Endothelial cell of umbilical vein (primary cell): ENCODE measurements around the gene MEIOSIN. TPM values are rescaled to one million over a fixed set of nuclear protein-coding genes. Genes with fewer than 3 reads are reported as not detected.

Experiments used
- BruUV-seq: library from RNA; stranded (reverse); fragments of 400-500 nt; replicated peaks from 2 replicates; lab custom pipeline; 2021; lab: Mats Ljungman, UMichigan
- CTCF ChIA-PET: fragments of 300-600, 350-600 bp; sonication (Branson Sonifier 250); formaldehyde crosslinking; loops from one replicate; lab custom pipeline; 2021; ENCODE audit warnings: antibody characterized with exemption, inconsistent platforms; lab: Charles Lee
- POLR2A ChIA-PET: fragments of 300-600, 350-600 bp; sonication (Branson Sonifier 250); formaldehyde crosslinking; loops from one replicate; lab custom pipeline; 2021; ENCODE audit warnings: antibody characterized with exemption, inconsistent platforms; lab: Charles Lee
- DNase-seq: peaks from one replicate; pipeline ENCODE4 v3.0.0-alpha.2; 2011; ENCODE audit warnings: low read depth, low spot score
- FAIRE-seq: peaks from 2 replicates; lab custom pipeline; 2011; peaks lifted over from hg19 to GRCh38; lab: Jason Lieb, UNC
- H2AFZ ChIP-seq: 2 replicates; pipeline ENCODE4 v1.6.0; 2012; ENCODE audit warnings: low read depth, low read length, control low read depth, inconsistent platforms
- H3K27ac ChIP-seq: 2 replicates; pipeline ENCODE4 v1.5.1; 2011; ENCODE audit warnings: low read depth, mild to moderate bottlenecking, control low read depth, low read length, moderate library complexity; ENCODE audit not compliant: insufficient read depth
- H3K27me3 ChIP-seq, 2 experiments: 2 replicates each; pipeline versions ENCODE4 v1.6.0 to v1.6.1; 2011; ENCODE audit warnings: low read length in 2 of 2, mixed read lengths in 1 of 2; ENCODE audit not compliant: control insufficient read depth in 2 of 2, insufficient read depth in 2 of 2
- H3K36me3 ChIP-seq, 2 experiments: 2 replicates in 1 of 2; 3 replicates in 1 of 2; pipeline ENCODE4 v1.5.1; 2011; ENCODE audit warnings: low read length in 2 of 2, mild to moderate bottlenecking in 1 of 2, moderate library complexity in 1 of 2; ENCODE audit not compliant: control insufficient read depth in 2 of 2, insufficient read depth in 2 of 2; ENCODE audit errors: extremely low read depth in 1 of 2
- H3K4me1 ChIP-seq: 3 replicates; pipeline ENCODE4 v1.5.1; 2011; ENCODE audit warnings: mild to moderate bottlenecking, low read length; ENCODE audit not compliant: control insufficient read depth, insufficient read depth; ENCODE audit errors: extremely low read depth
- H3K4me2 ChIP-seq: 2 replicates; pipeline ENCODE4 v1.6.1; 2011; ENCODE audit warnings: low read length, control low read depth, mixed read lengths; ENCODE audit not compliant: insufficient read depth
- H3K4me3 ChIP-seq, 3 experiments: fragments of 200-600 bp in 1 of 3; sonication (generic), shearing (Covaris generic) in 1 of 3; replicated peaks in 1 of 3; 2 replicates each; pipeline ENCODE4 v1.5.1; 2011 to 2016; ENCODE audit warnings: control low read depth in 3 of 3, low read length in 3 of 3, mild to moderate bottlenecking in 2 of 3, inconsistent platforms in 1 of 3, low read depth in 1 of 3, moderate library complexity in 1 of 3; ENCODE audit not compliant: insufficient read depth in 1 of 3
- H3K79me2 ChIP-seq: 2 replicates; pipeline ENCODE4 v1.6.0; 2012; ENCODE audit warnings: low read length, inconsistent platforms; ENCODE audit not compliant: control insufficient read depth, insufficient read depth
- H3K9ac ChIP-seq: replicated peaks from 2 replicates; pipeline ENCODE3; 2011; ENCODE audit warnings: low read length, control low read depth; ENCODE audit not compliant: insufficient read depth; ENCODE audit errors: extremely low read depth
- H3K9me1 ChIP-seq: replicated peaks from 3 replicates; pipeline ENCODE4 v1.6.0; 2011; ENCODE audit warnings: mild to moderate bottlenecking, low read length; ENCODE audit not compliant: control insufficient read depth, insufficient read depth; ENCODE audit errors: extremely low read depth
- H3K9me3 ChIP-seq: replicated peaks from 2 replicates; pipeline ENCODE4 v1.5.1; 2012; ENCODE audit warnings: low read length, inconsistent platforms; ENCODE audit not compliant: control insufficient read depth, insufficient read depth
- H4K20me1 ChIP-seq: replicated peaks from 2 replicates; pipeline ENCODE3; 2011; ENCODE audit warnings: mild to moderate bottlenecking, low read length; ENCODE audit not compliant: control insufficient read depth, insufficient read depth; ENCODE audit errors: extremely low read depth
- EZH2 ChIP-seq: IDR thresholded peaks from 2 replicates; pipeline ENCODE4 v1.6.1; 2012; ENCODE audit warnings: borderline replicate concordance, low read depth, mild to moderate bottlenecking, moderate library complexity, low read length, inconsistent platforms; ENCODE audit not compliant: severe bottlenecking
- FOS ChIP-seq: IDR thresholded peaks from 2 replicates; pipeline ENCODE4 v1.6.1; 2011; ENCODE audit warnings: mild to moderate bottlenecking, low read length, moderate library complexity, borderline replicate concordance; ENCODE audit not compliant: insufficient read depth
- GATA2 ChIP-seq: IDR thresholded peaks from 2 replicates; pipeline ENCODE4 v1.7.0; 2011; ENCODE audit warnings: low read depth, mild to moderate bottlenecking, moderate library complexity, mixed read lengths, low read length; ENCODE audit not compliant: insufficient read length, insufficient read depth
- JUN ChIP-seq: IDR thresholded peaks from 2 replicates; pipeline ENCODE4 v1.6.1; 2011; ENCODE audit warnings: borderline replicate concordance, low read depth; ENCODE audit not compliant: insufficient read length, insufficient read depth
- MYC ChIP-seq: IDR thresholded peaks from one replicate; pipeline ENCODE4 v1.6.1; 2011; ENCODE audit warnings: mild to moderate bottlenecking, low read depth, low read length
- POLR2A ChIP-seq: IDR thresholded peaks from 2 replicates; pipeline ENCODE4 v1.6.1; 2012; ENCODE audit warnings: low read depth, mild to moderate bottlenecking, control low read depth, low read length
- POLR2AphosphoS5 ChIP-seq: IDR thresholded peaks from 2 replicates; pipeline ENCODE4 v1.6.1; 2012; ENCODE audit warnings: low read depth, mild to moderate bottlenecking, control low read depth, low read length, moderate library complexity; ENCODE audit not compliant: insufficient read depth
- dilution Hi-C: fragments of 300-500 bp; cut with MboI; formaldehyde crosslinking; loops from one replicate; pipeline ENCODE4 v1.15.0; 2019; ENCODE audit warnings: low sequenced_read_pairs; ENCODE audit not compliant: extremely low pct_ligation_motif_present
- intact Hi-C: fragments of 100-400 bp; cut with micrococcal nuclease; formaldehyde crosslinking; loops from one replicate; pipeline ENCODE4 v1.10.0; 2022
- polyA plus RNA-seq, 4 experiments: library from polyadenylated mRNA; depleted of rRNA in 3 of 4; stranded (reverse) in 3 of 4; unstranded in 1 of 4; fragments of >200 nt; gene quantifications; 2 replicates each; pipeline versions ENCODE4 v1.2.1 to v1.2.3, GENCODE V29; 2011 to 2012; ENCODE audit warnings: missing spikeins in 1 of 4
- total RNA-seq: library from RNA; stranded (reverse); gene quantifications from 2 replicates; pipeline ENCODE4 v1.2.3, GENCODE V29; 2021
- TF ChIP-seq, protein P1 (sequence below), 2 donors: IDR thresholded peaks; 1 replicate in 1 of 2; 2 replicates in 1 of 2; pipeline ENCODE4 v1.5.1; 2011; ENCODE audit warnings: low read length in 2 of 2, mild to moderate bottlenecking in 2 of 2, moderate library complexity in 2 of 2, control low read depth in 1 of 2, inconsistent platforms in 1 of 2, low read depth in 1 of 2; ENCODE audit not compliant: insufficient read depth in 1 of 2; ENCODE audit errors: extremely low read depth in 1 of 2
- TF ChIP-seq, protein P2 (sequence below): IDR thresholded peaks from 2 replicates; pipeline ENCODE4 v1.6.1; 2011; ENCODE audit not compliant: insufficient read depth, insufficient read length

The MEIOSIN gene
- total and polyA plus RNA-seq, 2 donors (not counting 3 experiments of a cell fraction or from before 2014, with no cell fraction given): not detected

DNA sequence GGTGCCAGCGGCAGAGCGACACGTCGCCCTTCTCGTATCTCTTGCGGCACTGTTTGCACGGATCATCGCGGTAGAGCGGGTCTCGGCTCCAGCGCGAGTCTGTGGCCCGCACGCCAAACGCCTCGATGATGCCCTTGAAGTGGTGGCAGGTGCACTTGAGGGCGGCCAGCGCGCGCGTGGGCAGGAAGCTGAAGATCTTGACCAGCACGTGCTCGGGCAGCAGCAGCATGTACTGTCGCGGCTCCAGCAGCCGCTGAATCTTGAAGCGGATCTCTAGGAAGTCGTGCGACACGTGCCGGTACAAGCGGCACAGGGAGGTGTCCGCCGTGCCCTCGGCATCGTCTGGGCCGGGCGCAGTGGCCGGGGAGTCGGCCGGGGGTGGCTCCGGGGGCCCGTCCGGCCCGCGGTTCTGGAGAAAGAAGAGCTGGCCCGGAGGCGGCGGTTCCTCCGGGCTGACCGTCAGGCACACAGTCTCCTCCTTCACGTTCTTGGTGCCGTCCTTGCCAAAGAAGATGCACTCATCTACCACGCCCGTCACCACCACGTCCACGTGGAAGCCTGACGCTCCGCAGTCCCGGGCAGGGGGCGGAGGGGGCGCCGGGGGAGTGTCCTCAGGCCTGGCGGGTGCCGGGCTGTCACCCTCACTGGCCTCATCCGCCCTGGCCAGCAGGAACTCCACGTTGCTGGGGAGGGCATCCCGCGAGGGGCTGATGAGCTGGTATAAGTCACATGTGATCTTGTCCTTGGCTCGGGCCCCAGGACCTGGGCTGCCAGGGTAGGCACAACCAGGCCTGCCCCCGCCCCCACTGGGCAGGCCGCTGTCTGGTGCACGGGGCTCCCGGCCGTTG lies 21.2 kb upstream of the MEIOSIN start:
- no TSS peak for BruUV-seq
- Histone ChIP-seq H3K4me1 (peaks cover 7% of the 10 kb centered on the region), H3K36me3 (peaks cover 0 to 13% of the 10 kb centered on the region in 2 experiments), H3K9me3 (no peaks in the 10 kb centered on the region), H3K9me1 (no peaks in the 10 kb centered on the region), H2AFZ (no peak overlapping the region), H3K9ac (no peak overlapping the region), H3K27me3 (no peaks in the 10 kb centered on the region), H3K4me3 (no peak overlapping the region), H3K4me2 (no peak overlapping the region), H4K20me1 (no peaks in the 10 kb centered on the region), H3K79me2 (peaks cover 26% of the 10 kb centered on the region), H3K27ac (no peak overlapping the region)
- DNase-seq (no peak), FAIRE-seq (no peak)
- TF ChIP-seq, protein P1, sequence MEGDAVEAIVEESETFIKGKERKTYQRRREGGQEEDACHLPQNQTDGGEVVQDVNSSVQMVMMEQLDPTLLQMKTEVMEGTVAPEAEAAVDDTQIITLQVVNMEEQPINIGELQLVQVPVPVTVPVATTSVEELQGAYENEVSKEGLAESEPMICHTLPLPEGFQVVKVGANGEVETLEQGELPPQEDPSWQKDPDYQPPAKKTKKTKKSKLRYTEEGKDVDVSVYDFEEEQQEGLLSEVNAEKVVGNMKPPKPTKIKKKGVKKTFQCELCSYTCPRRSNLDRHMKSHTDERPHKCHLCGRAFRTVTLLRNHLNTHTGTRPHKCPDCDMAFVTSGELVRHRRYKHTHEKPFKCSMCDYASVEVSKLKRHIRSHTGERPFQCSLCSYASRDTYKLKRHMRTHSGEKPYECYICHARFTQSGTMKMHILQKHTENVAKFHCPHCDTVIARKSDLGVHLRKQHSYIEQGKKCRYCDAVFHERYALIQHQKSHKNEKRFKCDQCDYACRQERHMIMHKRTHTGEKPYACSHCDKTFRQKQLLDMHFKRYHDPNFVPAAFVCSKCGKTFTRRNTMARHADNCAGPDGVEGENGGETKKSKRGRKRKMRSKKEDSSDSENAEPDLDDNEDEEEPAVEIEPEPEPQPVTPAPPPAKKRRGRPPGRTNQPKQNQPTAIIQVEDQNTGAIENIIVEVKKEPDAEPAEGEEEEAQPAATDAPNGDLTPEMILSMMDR (IDR thresholded peaks at IDR 0.05; ENCODE audit: extremely low read depth in 1 of 2, insufficient read depth in 1 of 2, low read depth in 1 of 2, low read length in 2 of 2): no peak
- TF ChIP-seq, protein P2, sequence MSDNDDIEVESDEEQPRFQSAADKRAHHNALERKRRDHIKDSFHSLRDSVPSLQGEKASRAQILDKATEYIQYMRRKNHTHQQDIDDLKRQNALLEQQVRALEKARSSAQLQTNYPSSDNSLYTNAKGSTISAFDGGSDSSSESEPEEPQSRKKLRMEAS: no peak
- TF ChIP-seq POLR2AphosphoS5 (no peak), POLR2A (no peak), MYC (no peak), FOS (no peak), JUN (no peak), EZH2 (no peak), GATA2 (no peak)
- POLR2A ChIA-PET: no interaction called here
- dilution Hi-C loops: no loop called here
- intact Hi-C loops: no loop called here
- CTCF ChIA-PET: interaction anchor here (2.0 kb wide), 1 partner anchor 19 kb away, joined by 10 read pairs; the partner anchor contains the start of gene QPCTL
